HepG2 (cell line): ENCODE measurements around the gene PSMD3. TPM values are rescaled to one million over a fixed set of nuclear protein-coding genes. Genes with fewer than 3 reads are reported as not detected.

Source experiments
- ELF4 ChIP-seq: sonication (generic); formaldehyde crosslinking; IDR thresholded peaks from 2 replicates; pipeline ENCODE4 v1.5.0; 2020; ENCODE audit warnings: missing genetic modification reagents, mild to moderate bottlenecking, moderate library complexity, borderline replicate concordance
- JDP2 ChIP-seq: sonication (generic); formaldehyde crosslinking; IDR thresholded peaks from 2 replicates; pipeline ENCODE4 v1.8.1; 2022; ENCODE audit warnings: missing genetic modification reagents, borderline replicate concordance
- KIAA2018 ChIP-seq: sonication (generic); formaldehyde crosslinking; IDR thresholded peaks from 2 replicates; pipeline ENCODE4 v1.5.0; 2020; ENCODE audit warnings: mild to moderate bottlenecking, missing genetic modification reagents, borderline replicate concordance
- LCORL ChIP-seq, 2 experiments: fragments of 450-650 bp in 1 of 2; sonication (generic) in 1 of 2; formaldehyde crosslinking in 1 of 2; IDR thresholded peaks; 2 replicates each; pipeline versions ENCODE4 v1.5.0 to v1.6.1; 2017 to 2020; ENCODE audit warnings: antibody characterized with exemption in 1 of 2, missing genetic modification reagents in 1 of 2
- MYC ChIP-seq: sonication (generic); formaldehyde crosslinking; IDR thresholded peaks from 2 replicates; pipeline ENCODE4 v1.9.0; 2021; ENCODE audit warnings: missing genetic modification reagents, borderline replicate concordance
- PAF1 ChIP-seq: IDR thresholded peaks from 2 replicates; pipeline ENCODE4 v1.6.1; 2016; ENCODE audit warnings: missing genetic modification reagents, missing compliant biosample characterization
- POLR2G ChIP-seq: fragments of 200-400 bp; formaldehyde crosslinking; IDR thresholded peaks from 2 replicates; pipeline ENCODE4 v1.6.1; 2018; ENCODE audit warnings: mild to moderate bottlenecking, low read depth, low read length, moderate library complexity
- RBM22 ChIP-seq: fragments of 200-400 bp; formaldehyde crosslinking; optimal IDR thresholded peaks from 2 replicates; pipeline ENCODE3; 2017; ENCODE audit warnings: mild to moderate bottlenecking, low read length, moderate library complexity
- polyA plus RNA-seq, 8 experiments: library from polyadenylated mRNA; depleted of rRNA in 3 of 8; stranded (reverse) in 7 of 8; unstranded in 1 of 8; fragments of >200 nt; fragmentation: Illumina TruSeq in 4 of 8; extraction: Trizol in 4 of 8; gene quantifications; 2 replicates each; pipeline versions ENCODE4 v1.2.1 to v1.2.3, GENCODE V29; 2011 to 2016; ENCODE audit warnings: low read depth in 4 of 8, missing spikeins in 1 of 8, mixed read lengths in 1 of 8; ENCODE audit not compliant: insufficient read depth in 1 of 8
- total RNA-seq, 5 experiments: library from RNA; depleted of rRNA; stranded (reverse); fragments of >200 nt; fragmentation: Illumina TruSeq; extraction: Trizol; gene quantifications; 2 replicates each; pipeline ENCODE4 v1.2.3, GENCODE V29; 2016; ENCODE audit warnings: low read depth in 1 of 5

The PSMD3 gene
- total and polyA plus RNA-seq, 2 of the 13 experiments (the other 11 are each of a cell fraction or from before 2014, with no cell fraction given), result 97.4 to 146 TPM

- TF ChIP-seq KIAA2018, result no peak
- no peak for TF ChIP-seq LCORL (IDR thresholded peaks at IDR 0.05)
- TF ChIP-seq LCORL (CRISPR knock-in tag; IDR thresholded peaks at IDR 0.05), result no peak
- no peak for TF ChIP-seq RBM22
- TF ChIP-seq PAF1 (CRISPR knock-in tag), result no peak
- TF ChIP-seq POLR2G, result no peak
- TF ChIP-seq ELF4 (CRISPR knock-in tag), result no peak
- no peak for TF ChIP-seq MYC
- TF ChIP-seq JDP2 (CRISPR knock-in tag), result no peak
- TF ChIP-seq, all 625 proteins: peak for 0
These were observed 7.1 kb upstream of the PSMD3 start (continued) for GRCh38 chr17:39973496-39973895.
